Fibroblast of lung (primary cell): Measurements from ENCODE around the gene PPP2R3B. TPM values are rescaled to one million over a fixed set of nuclear protein-coding genes. Genes with fewer than 3 reads are reported as not detected.
"Not testable (repeated sequence)": the region's sequence is repeated elsewhere in the genome, so short reads cannot be mapped to it uniquely, and the experiment has no call there.

ENCODE experiments used
- DNase-seq, 2 donors: peaks; one replicate each; pipeline versions ENCODE4 v3.0.0 to v3.0.0-alpha.2; 2010; ENCODE audit warnings: low read depth in 2 of 2
- H2AFZ ChIP-seq: 2 replicates; pipeline ENCODE4 v1.5.1; 2012; ENCODE audit warnings: low read length, control low read depth, inconsistent platforms
- H3K27ac ChIP-seq: 2 replicates; pipeline ENCODE4 v1.5.1; 2011; ENCODE audit warnings: low read length, control low read depth; ENCODE audit not compliant: insufficient read depth
- H3K27me3 ChIP-seq: 2 replicates; pipeline ENCODE4 v1.5.1; 2011; ENCODE audit warnings: mild to moderate bottlenecking, low read length; ENCODE audit not compliant: control insufficient read depth, insufficient read depth
- H3K36me3 ChIP-seq: 2 replicates; pipeline ENCODE4 v1.5.1; 2011; ENCODE audit warnings: low read length; ENCODE audit not compliant: control insufficient read depth, insufficient read depth
- H3K4me1 ChIP-seq: 2 replicates; pipeline ENCODE4 v1.5.1; 2011; ENCODE audit warnings: low read length; ENCODE audit not compliant: control insufficient read depth, insufficient read depth; ENCODE audit errors: extremely low read depth
- H3K4me2 ChIP-seq: 2 replicates; pipeline ENCODE4 v1.5.1; 2011; ENCODE audit warnings: low read length, control low read depth; ENCODE audit not compliant: insufficient read depth; ENCODE audit errors: extremely low read depth
- H3K4me3 ChIP-seq, 4 experiments: fragments of 200-600 bp in 1 of 4; sonication (generic) in 1 of 4; replicated peaks in 1 of 4; 2 replicates each; pipeline ENCODE4 v1.5.1; 2011 to 2016; ENCODE audit warnings: low read length in 4 of 4, low read depth in 3 of 4, mild to moderate bottlenecking in 3 of 4, control low read depth in 2 of 4, inconsistent platforms in 1 of 4, mixed read lengths in 1 of 4; ENCODE audit not compliant: insufficient read depth in 1 of 4; ENCODE audit errors: control extremely low read depth in 1 of 4
- H3K79me2 ChIP-seq: 2 replicates; pipeline ENCODE4 v1.5.1; 2012; ENCODE audit warnings: mild to moderate bottlenecking, low read length, inconsistent platforms; ENCODE audit not compliant: control insufficient read depth, insufficient read depth
- H3K9ac ChIP-seq: 2 replicates; pipeline ENCODE4 v1.5.1; 2011; ENCODE audit warnings: mild to moderate bottlenecking, low read length, control low read depth; ENCODE audit not compliant: insufficient read depth
- H3K9me3 ChIP-seq: 2 replicates; pipeline ENCODE4 v1.5.1; 2012; ENCODE audit warnings: low read depth, low read length; ENCODE audit not compliant: control insufficient read depth, insufficient read depth
- H4K20me1 ChIP-seq: 2 replicates; pipeline ENCODE4 v1.5.1; 2011; ENCODE audit warnings: low read length; ENCODE audit not compliant: control insufficient read depth, insufficient read depth; ENCODE audit errors: extremely low read depth
- EZH2 ChIP-seq: IDR thresholded peaks from 2 replicates; pipeline ENCODE4 v1.5.1; 2012; ENCODE audit warnings: low read length, control low read depth, mild to moderate bottlenecking; ENCODE audit errors: missing control alignments
- polyA plus RNA-seq, 2 donors: library from polyadenylated mRNA; depleted of rRNA in 1 of 2; stranded (reverse) in 1 of 2; unstranded in 1 of 2; fragments of >200 nt; gene quantifications; 2 replicates each; pipeline ENCODE4 v1.2.1, GENCODE V29; 2011 to 2012; ENCODE audit warnings: missing spikeins in 1 of 2
- total RNA-seq: library from RNA; depleted of rRNA; stranded (reverse); fragments of >200 nt; gene quantifications from 2 replicates; pipeline ENCODE4 v1.2.1, GENCODE V29; 2014
- TF ChIP-seq, protein P1 (sequence below), 2 donors: IDR thresholded peaks in 1 of 2; conservative IDR thresholded peaks in 1 of 2; 1 replicate in 1 of 2; 2 replicates in 1 of 2; pipeline ENCODE4 v1.5.1; 2011 to 2012; ENCODE audit warnings: low read length in 2 of 2, control low read depth in 1 of 2, inconsistent platforms in 1 of 2, low read depth in 1 of 2, mild to moderate bottlenecking in 1 of 2

Gene PPP2R3B
- total and polyA plus RNA-seq, 2 donors (not counting 1 experiment from before 2014, with no cell fraction given): 3.2 to 14.7 TPM

DNA sequence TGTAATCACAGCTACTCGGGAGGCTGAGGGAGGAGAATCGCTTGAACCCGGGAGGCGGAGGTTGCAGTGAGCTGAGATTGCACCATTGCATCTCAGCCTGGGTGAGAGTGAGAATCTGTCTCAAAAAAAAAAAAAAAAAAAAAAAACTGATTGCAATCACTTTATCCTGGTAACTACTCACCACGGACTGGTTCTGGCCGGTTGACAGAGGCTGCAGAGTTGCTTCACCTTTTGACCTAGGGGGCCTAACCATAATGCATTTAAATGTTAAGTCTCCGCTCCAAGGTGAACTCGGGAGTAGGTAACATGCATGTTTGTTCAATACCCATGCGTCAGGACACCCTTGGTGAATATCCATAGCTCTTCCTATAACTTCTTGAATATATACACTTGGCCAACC, 1.8 kb downstream of the PPP2R3B start:
- Histone ChIP-seq H3K4me2 (no peak overlapping the region), H3K9ac (no peak overlapping the region), H4K20me1 (no peaks in the 10 kb centered on the region), H2AFZ (no peak overlapping the region), H3K36me3 (no peaks in the 10 kb centered on the region), H3K4me3 (no peak overlapping the region), H3K4me1 (no peaks in the 10 kb centered on the region), H3K27ac (no peak overlapping the region), H3K9me3 (no peaks in the 10 kb centered on the region), H3K79me2 (no peaks in the 10 kb centered on the region), H3K27me3 (no peaks in the 10 kb centered on the region)
- no peak for TF ChIP-seq EZH2
- TF ChIP-seq, protein P1, sequence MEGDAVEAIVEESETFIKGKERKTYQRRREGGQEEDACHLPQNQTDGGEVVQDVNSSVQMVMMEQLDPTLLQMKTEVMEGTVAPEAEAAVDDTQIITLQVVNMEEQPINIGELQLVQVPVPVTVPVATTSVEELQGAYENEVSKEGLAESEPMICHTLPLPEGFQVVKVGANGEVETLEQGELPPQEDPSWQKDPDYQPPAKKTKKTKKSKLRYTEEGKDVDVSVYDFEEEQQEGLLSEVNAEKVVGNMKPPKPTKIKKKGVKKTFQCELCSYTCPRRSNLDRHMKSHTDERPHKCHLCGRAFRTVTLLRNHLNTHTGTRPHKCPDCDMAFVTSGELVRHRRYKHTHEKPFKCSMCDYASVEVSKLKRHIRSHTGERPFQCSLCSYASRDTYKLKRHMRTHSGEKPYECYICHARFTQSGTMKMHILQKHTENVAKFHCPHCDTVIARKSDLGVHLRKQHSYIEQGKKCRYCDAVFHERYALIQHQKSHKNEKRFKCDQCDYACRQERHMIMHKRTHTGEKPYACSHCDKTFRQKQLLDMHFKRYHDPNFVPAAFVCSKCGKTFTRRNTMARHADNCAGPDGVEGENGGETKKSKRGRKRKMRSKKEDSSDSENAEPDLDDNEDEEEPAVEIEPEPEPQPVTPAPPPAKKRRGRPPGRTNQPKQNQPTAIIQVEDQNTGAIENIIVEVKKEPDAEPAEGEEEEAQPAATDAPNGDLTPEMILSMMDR (conservative IDR thresholded peaks at IDR 0.05 in 1 of 2, IDR thresholded peaks at IDR 0.05 in 1 of 2; ENCODE audit: low read depth in 1 of 2, low read length in 2 of 2): no peak
- no peak for DNase-seq

DNA sequence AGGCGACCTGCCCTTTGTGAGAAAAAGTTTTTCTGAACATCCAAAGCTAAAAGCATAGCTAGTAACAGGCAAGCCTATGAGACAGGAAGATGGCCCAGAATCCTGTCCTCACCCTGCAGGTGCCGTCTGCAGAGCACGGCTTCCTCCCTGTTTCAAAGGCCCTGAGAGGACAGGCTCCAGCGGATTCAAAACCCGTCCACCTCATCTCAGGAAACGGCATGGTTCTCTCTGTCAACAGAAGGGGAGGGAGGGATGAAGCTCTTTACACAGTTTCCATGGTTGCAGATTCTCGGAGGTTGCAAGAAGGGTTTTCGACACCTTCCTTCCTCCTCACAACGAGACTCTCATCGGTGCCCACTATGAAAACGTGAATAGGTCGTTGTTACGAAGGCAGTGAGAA, 8.3 kb downstream of the PPP2R3B start:
- H3K9ac ChIP-seq: no peak overlapping the region
- H3K4me1 ChIP-seq: no peaks in the 10 kb centered on the region
- TF ChIP-seq, protein P1 (conservative IDR thresholded peaks at IDR 0.05 in 1 of 2, IDR thresholded peaks at IDR 0.05 in 1 of 2; ENCODE audit: low read depth in 1 of 2, low read length in 2 of 2): no peak
- no peak for TF ChIP-seq EZH2
- H3K27me3 ChIP-seq: peaks cover 3% of the 10 kb centered on the region
- H4K20me1 ChIP-seq: no peaks in the 10 kb centered on the region
- DNase-seq: no peak
- H3K27ac ChIP-seq: no peak overlapping the region
- H3K4me2 ChIP-seq: no peak overlapping the region
- H3K36me3 ChIP-seq: no peaks in the 10 kb centered on the region
- H2AFZ ChIP-seq: no peak overlapping the region
- H3K79me2 ChIP-seq: no peaks in the 10 kb centered on the region
- no peaks in the 10 kb centered on the region for H3K9me3 ChIP-seq
- H3K4me3 ChIP-seq: no peak overlapping the region

DNA sequence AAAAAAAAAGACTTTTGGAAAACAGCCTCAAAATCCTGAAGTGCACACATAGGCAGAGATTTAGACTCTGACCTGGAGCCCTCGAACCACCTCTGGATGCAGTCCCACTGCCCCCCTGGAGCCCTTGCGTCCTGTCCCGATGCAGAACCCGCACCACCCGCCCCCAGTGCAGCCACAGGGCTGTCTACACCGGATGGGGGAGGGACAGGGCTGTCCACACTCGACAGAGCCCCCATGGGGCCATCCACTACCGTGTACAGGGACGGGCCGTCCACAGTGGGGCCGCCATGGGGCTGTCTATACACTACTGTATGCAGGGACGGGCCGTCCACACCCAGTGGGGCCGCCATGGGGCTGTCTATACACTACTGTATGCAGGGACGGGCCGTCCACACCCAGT, 10.5 kb downstream of the PPP2R3B start:
- not testable (repeated sequence) for H2AFZ ChIP-seq, H3K4me2 ChIP-seq, H3K9ac ChIP-seq, H3K9me3 ChIP-seq, H3K4me1 ChIP-seq, H3K27ac ChIP-seq, H3K4me3 ChIP-seq, H3K27me3 ChIP-seq, DNase-seq, H3K79me2 ChIP-seq, H3K36me3 ChIP-seq, H4K20me1 ChIP-seq
